ENCODE measurements around the gene LTBP4.

LTBP4 gene

DNA sequence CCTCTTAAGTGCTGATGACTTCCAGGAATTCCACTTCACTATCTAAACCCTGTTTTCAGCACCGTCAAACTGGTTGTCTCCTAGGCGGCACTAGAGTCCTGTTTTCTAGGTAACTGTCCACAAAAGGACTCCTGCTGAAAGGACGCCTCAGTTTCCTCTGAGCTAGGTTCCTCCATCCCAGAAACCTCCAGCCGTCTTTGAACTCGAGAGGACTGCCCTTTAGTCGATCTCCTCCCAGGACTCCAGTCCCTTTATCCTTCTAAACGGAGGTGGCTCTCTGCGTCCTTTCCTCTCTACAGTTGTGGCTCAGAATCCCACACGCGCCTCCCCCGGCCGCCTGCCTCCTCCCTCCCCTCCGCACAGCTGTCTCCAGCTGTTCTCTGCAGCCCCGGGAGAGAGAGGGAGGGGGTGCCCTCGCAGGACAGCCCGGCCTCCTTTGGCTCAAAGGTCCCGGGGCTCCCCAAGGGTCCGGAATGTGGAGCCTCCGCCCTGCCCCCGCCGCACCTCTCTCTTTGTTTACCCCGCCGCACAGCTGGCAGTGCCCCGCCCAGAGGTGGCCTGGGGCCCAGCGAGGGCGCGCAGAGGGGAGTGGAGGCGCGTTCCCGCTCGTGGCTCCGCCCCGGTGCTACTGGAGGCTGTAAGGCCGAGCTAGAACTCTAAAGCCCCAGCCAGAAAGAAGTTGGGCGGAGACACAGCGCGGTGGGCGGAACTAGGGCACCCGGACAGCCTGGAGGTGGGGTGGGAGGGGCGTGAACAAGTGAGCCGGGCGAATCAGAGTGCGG is 2.4 kb downstream of the LTBP4 start:
- TF ChIP-seq, protein P1, sequence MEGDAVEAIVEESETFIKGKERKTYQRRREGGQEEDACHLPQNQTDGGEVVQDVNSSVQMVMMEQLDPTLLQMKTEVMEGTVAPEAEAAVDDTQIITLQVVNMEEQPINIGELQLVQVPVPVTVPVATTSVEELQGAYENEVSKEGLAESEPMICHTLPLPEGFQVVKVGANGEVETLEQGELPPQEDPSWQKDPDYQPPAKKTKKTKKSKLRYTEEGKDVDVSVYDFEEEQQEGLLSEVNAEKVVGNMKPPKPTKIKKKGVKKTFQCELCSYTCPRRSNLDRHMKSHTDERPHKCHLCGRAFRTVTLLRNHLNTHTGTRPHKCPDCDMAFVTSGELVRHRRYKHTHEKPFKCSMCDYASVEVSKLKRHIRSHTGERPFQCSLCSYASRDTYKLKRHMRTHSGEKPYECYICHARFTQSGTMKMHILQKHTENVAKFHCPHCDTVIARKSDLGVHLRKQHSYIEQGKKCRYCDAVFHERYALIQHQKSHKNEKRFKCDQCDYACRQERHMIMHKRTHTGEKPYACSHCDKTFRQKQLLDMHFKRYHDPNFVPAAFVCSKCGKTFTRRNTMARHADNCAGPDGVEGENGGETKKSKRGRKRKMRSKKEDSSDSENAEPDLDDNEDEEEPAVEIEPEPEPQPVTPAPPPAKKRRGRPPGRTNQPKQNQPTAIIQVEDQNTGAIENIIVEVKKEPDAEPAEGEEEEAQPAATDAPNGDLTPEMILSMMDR (conservative IDR thresholded peaks at IDR 0.05; ENCODE audit: control insufficient read depth, insufficient read depth, low read depth, low read length), result no peak
- DNase-seq (ENCODE audit: low read depth), result peak; percentile 92
- H3K4me3 ChIP-seq (ENCODE audit: control insufficient read depth, low read depth, low read length), result peak overlapping the region; percentile 49

DNA sequence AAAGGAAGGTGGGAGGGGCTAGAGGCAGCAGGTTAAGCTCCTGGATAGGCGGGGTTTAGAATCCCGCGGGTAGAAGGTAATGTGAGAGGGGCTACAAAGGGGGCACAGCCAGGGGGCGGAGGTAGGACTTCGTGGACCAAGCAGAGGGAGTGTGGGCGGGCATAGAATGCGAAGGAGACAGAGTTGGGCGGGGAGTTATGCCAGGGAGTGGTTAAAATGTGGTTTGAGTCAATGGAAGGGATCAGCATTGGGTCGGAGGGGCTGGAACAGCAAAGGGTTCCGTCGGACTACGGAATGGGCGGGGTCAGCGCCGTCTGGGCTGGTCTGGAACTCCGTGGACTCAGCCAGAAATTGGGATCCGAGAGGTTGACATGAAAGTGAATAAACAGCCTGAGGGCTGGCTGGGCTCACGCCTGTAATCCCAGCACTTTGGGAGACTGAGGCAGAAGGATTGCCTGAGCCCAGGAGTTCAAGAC is 3.0 kb downstream of the LTBP4 start:
- H3K4me3 ChIP-seq (ENCODE audit: control insufficient read depth, low read depth, low read length), result peak overlapping the region; percentile 49
- TF ChIP-seq, protein P1 (conservative IDR thresholded peaks at IDR 0.05; ENCODE audit: control insufficient read depth, insufficient read depth, low read depth, low read length), result no peak
- DNase-seq (ENCODE audit: low read depth), result no peak

DNA sequence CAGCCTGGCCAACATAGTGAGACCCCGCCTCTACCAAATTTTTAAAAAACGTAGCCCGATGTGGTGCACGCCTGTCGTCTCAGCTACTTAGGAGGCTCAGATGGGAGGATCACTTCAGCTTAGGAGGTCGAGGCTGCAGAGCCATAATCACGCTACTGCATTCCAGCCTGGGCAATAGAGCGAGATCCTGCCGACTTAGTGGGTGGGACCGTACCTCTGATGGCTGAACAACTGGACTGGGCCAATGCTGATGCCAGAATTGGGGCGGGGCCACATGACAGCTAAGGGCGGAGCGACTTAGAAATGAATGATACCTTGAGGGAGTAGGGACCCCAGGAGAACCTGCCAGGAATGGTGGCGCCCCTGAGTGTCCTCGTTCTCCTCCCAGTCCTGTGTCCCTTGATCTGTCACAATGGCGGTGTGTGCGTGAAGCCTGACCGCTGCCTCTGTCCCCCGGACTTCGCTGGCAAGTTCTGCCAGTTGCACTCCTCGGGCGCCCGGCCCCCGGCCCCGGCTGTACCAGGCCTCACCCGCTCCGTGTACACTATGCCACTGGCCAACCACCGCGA is 3.6 kb downstream of the LTBP4 start:
- TF ChIP-seq, protein P1 (conservative IDR thresholded peaks at IDR 0.05; ENCODE audit: control insufficient read depth, insufficient read depth, low read depth, low read length), result no peak
- H3K4me3 ChIP-seq (ENCODE audit: control insufficient read depth, low read depth, low read length), result peak overlapping the region; percentile 30
- no peak for DNase-seq (ENCODE audit: low read depth)

DNA sequence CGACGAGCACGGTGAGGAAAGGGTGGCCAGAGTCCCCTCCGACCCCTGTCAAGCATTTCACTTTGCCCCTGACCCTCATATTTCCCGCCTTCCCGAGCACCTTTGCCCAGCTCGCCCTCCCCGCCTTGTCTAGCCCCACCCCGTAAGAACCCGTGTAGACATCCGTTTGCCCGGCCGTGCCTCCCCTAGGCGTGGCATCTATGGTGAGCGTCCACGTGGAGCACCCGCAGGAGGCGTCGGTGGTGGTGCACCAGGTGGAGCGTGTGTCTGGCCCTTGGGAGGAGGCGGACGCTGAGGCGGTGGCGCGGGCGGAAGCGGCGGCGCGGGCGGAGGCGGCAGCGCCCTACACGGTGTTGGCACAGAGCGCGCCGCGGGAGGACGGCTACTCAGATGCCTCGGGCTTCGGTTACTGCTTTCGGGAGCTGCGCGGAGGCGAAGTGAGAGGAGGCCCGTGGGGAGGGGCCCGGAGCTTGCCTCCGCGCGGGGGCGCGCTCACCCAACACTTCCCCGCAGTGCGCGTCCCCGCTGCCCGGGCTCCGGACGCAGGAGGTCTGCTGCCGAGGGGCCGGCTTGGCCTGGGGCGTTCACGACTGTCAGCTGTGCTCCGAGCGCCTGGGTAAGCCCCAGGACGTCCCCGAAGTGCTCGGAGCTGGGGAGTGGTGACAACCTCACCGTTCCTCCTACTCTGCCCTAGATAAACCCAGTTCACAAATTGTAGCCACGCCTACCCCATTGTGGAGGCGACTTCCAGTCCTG is 4.2 kb downstream of the LTBP4 start:
- TF ChIP-seq, protein P1 (conservative IDR thresholded peaks at IDR 0.05; ENCODE audit: control insufficient read depth, insufficient read depth, low read depth, low read length), result no peak
- DNase-seq (ENCODE audit: low read depth), result peak; percentile 53
- H3K4me3 ChIP-seq (ENCODE audit: control insufficient read depth, low read depth, low read length), result peak overlapping the region; percentile 30

DNA sequence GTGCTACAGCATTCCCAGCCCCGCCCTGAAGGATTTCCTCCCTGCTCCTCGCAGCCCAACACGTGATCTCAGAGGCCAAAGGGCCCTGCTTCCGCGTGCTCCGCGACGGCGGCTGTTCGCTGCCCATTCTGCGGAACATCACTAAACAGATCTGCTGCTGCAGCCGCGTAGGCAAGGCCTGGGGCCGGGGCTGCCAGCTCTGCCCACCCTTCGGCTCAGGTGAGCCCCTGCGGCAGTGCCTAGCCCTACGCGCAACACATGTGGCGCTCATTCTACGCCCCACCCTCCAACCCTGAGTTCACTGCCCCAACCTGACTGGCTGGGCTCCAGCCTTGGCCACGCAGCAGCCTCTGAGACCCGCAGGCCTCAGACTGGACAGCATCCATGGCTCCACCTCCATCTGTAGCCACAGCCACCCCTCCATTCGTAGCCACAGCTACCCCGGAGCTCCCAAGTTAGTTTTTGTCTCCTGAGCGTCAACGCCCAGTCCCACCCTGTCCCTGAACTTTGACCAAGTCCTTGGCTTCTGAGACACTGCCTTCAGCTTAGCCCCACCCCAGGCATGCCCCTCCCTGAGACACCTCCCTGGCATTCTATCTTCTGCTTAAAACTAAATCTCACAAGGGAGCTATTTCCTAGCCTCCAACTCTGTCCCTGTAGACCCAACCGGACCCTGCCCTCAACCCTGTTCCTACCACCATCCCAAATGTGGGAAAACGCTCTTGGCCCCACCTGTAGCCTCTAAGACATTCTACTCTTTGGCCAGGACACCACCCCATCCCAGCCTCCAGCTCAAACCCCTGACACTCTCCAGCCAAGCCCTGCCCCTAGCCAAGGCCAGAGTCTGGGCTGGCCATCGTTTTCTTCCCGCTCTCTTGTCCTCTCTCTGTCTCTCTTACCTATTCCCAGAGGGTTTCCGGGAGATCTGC is 6.4 kb downstream of the LTBP4 start:
- H3K4me3 ChIP-seq (ENCODE audit: control insufficient read depth, low read depth, low read length), result no peak overlapping the region
- TF ChIP-seq, protein P1 (conservative IDR thresholded peaks at IDR 0.05; ENCODE audit: control insufficient read depth, insufficient read depth, low read depth, low read length), result no peak
- DNase-seq (ENCODE audit: low read depth), result no peak

DNA sequence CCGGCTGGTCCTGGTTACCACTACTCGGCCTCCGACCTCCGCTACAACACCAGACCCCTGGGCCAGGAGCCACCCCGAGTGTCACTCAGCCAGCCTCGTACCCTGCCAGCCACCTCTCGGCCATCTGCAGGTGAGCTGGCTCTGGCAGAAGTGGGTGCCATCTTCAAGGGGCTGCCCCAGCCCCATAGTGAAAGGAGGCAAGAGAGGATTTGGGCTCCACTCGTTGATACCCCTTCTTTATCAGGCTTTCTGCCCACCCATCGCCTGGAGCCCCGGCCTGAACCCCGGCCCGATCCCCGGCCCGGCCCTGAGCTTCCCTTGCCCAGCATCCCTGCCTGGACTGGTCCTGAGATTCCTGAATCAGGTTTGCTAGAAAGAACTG is 7.1 kb downstream of the LTBP4 start:
- H3K4me3 ChIP-seq (ENCODE audit: control insufficient read depth, low read depth, low read length), result no peak overlapping the region
- TF ChIP-seq, protein P1 (conservative IDR thresholded peaks at IDR 0.05; ENCODE audit: control insufficient read depth, insufficient read depth, low read depth, low read length), result no peak
- no peak for DNase-seq (ENCODE audit: low read depth)
